Kidney (tissue), 14 donors: ENCODE data around the gene AEN. TPM values are rescaled to one million over a fixed set of nuclear protein-coding genes. Genes with fewer than 3 reads are reported as not detected.
A peak's percentile ranks its signal among the peaks of the same experiment; 100 is the strongest.

Source experiments
- DNase-seq, 5 donors: peaks; one replicate each; pipeline ENCODE4 v3.0.0-alpha.2; 2013 to 2020
- FAIRE-seq: peaks from 2 replicates; lab custom pipeline; 2012; peaks lifted over from hg19 to GRCh38; lab: Jason Lieb, UNC
- H3K27ac ChIP-seq, 2 donors: one replicate each; pipeline ENCODE4 v1.7.0; 2013; ENCODE audit warnings: low read depth in 2 of 2, low read length in 2 of 2, inconsistent platforms in 1 of 2
- H3K27me3 ChIP-seq: one replicate; pipeline ENCODE4 v1.7.1; 2013; ENCODE audit warnings: low read length, inconsistent platforms; ENCODE audit not compliant: control insufficient read depth, insufficient read depth
- H3K36me3 ChIP-seq, 3 donors: one replicate each; pipeline versions ENCODE4 v1.7.0 to v1.7.1; 2013; ENCODE audit warnings: low read length in 3 of 3, control low read depth in 1 of 3, inconsistent platforms in 1 of 3; ENCODE audit not compliant: insufficient read depth in 3 of 3, control insufficient read depth in 2 of 3
- H3K4me1 ChIP-seq, 3 donors: one replicate each; pipeline versions ENCODE4 v1.7.0 to v1.7.1; 2013; ENCODE audit warnings: low read length in 3 of 3, inconsistent platforms in 1 of 3, low read depth in 1 of 3; ENCODE audit not compliant: control insufficient read depth in 2 of 3, insufficient read depth in 2 of 3
- H3K4me3 ChIP-seq, 3 donors: one replicate each; pipeline versions ENCODE4 v1.7.0 to v1.8.1; 2013; ENCODE audit warnings: low read length in 3 of 3, control low read depth in 1 of 3, inconsistent platforms in 1 of 3
- H3K9ac ChIP-seq, 3 donors: one replicate each; pipeline versions ENCODE4 v1.7.0 to v1.7.1; 2013; ENCODE audit warnings: low read length in 3 of 3, control low read depth in 1 of 3, inconsistent platforms in 1 of 3
- H3K9me3 ChIP-seq, 3 donors: one replicate each; pipeline versions ENCODE4 v1.7.0 to v1.7.1; 2013; ENCODE audit warnings: low read length in 3 of 3, control low read depth in 1 of 3, inconsistent platforms in 1 of 3; ENCODE audit not compliant: control insufficient read depth in 2 of 3, insufficient read depth in 1 of 3
- intact Hi-C: fragments of 100-400 bp; cut with DNase I; formaldehyde crosslinking; loops from one replicate; pipeline ENCODE4 v1.11.1; 2022
- polyA plus RNA-seq: library from polyadenylated mRNA; stranded (reverse); fragments of 350-450 nt; fragmentation: Illumina TruSeq; extraction: RNeasy Lipid Tissue Mini Kit (QIAGEN cat#74804); gene quantifications from one replicate; pipeline ENCODE4 v1.2.3, GENCODE V29; 2014; ENCODE audit warnings: low read depth, low replicate concordance; ENCODE audit not compliant: insufficient read depth
- total RNA-seq: library from RNA; stranded (reverse); fragmentation: NEBNext Ultra II Directional; extraction: Animal tissue kit (Norgen Biotek cat#: 25700); gene quantifications from one replicate; pipeline ENCODE4 v1.2.1, GENCODE V29; 2021
- TF ChIP-seq, protein P1 (sequence below): IDR thresholded peaks from 3 replicates; pipeline ENCODE4 v1.5.1; 2012; ENCODE audit warnings: mild to moderate bottlenecking, moderate library complexity, borderline replicate concordance; ENCODE audit not compliant: insufficient read depth; ENCODE audit errors: extremely low read depth
- donor health status: control.
- donor health status: control.
- donor health status: control.
- donor health status: control.
- donor health status: control.
- donor health status: DM: yes; HTN: yes; CAD: no.
- donor health status: Normal renal cell carcinoma (clear cell type).

AEN gene
- total and polyA plus RNA-seq, 2 donors from 2014 or later, result 6.2 to 17.4 TPM

DNA sequence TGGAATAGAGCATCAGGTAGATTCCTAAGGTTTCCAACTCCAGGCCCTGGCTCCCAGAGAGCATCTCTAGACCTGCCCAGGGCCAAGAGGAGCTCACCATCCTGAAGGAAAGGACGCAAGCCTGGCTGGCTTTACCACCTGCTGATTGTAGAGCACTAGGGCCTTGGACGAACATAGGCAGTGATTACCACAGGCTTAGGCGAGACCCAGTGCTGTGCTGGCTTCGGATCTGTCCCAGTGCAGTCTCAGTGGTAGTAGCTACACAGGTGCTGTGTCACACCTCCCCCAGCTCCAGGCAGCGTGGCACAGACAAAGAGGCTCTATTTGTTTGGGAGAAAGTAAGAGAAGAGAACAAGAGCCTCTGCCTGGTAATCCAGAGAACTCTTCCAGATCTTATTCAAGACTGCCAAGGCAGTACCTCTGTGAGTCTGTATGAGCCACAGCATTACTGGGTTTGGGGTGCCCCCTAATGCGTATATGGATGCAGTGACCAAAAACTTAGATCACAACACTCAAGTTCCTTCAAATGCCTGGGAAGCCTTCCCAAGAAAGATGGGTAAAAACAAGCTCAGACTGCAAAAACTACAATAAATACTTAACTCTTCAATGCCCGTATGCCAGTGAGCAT lies 43.1 kb downstream of the AEN start:
- TF ChIP-seq, protein P1, sequence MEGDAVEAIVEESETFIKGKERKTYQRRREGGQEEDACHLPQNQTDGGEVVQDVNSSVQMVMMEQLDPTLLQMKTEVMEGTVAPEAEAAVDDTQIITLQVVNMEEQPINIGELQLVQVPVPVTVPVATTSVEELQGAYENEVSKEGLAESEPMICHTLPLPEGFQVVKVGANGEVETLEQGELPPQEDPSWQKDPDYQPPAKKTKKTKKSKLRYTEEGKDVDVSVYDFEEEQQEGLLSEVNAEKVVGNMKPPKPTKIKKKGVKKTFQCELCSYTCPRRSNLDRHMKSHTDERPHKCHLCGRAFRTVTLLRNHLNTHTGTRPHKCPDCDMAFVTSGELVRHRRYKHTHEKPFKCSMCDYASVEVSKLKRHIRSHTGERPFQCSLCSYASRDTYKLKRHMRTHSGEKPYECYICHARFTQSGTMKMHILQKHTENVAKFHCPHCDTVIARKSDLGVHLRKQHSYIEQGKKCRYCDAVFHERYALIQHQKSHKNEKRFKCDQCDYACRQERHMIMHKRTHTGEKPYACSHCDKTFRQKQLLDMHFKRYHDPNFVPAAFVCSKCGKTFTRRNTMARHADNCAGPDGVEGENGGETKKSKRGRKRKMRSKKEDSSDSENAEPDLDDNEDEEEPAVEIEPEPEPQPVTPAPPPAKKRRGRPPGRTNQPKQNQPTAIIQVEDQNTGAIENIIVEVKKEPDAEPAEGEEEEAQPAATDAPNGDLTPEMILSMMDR, result peak; percentile 30
- intact Hi-C loops, result no loop called here
- Histone ChIP-seq H3K9me3 (no peaks in the 10 kb centered on the region), H3K9ac (no peak overlapping the region), H3K4me3 (no peak overlapping the region), H3K36me3 (no peaks in the 10 kb centered on the region), H3K4me1 (no peaks in the 10 kb centered on the region), H3K27ac (no peak overlapping the region), H3K27me3 (no peaks in the 10 kb centered on the region)
- FAIRE-seq (no peak), DNase-seq (no peak)

DNA sequence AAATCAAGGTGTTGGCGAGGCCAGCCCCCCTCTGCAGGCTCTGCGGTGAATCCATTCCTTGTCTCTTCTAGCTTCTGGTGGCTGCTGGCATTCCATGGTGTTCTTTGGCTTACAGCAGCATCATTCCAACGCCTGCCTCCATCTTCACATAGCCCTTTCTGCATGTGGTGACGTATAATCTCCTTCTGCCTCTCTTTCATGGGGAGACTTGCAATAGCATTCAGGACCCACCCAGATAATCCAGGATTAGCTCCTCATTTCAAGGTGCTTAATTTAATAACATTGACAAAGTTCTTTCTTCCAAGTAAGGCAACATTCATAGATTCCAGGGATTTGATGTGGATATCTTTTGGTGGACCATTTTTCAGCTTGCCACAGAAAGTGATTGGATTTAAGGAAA lies 53.5 kb downstream of the AEN start:
- intact Hi-C loops, result no loop called here
- Histone ChIP-seq H3K36me3 (no peaks in the 10 kb centered on the region), H3K9ac (no peak overlapping the region), H3K27me3 (no peaks in the 10 kb centered on the region), H3K4me1 (no peaks in the 10 kb centered on the region), H3K4me3 (no peak overlapping the region), H3K9me3 (no peaks in the 10 kb centered on the region), H3K27ac (no peak overlapping the region)
- DNase-seq (no peak), FAIRE-seq (no peak)
- TF ChIP-seq, protein P1, result no peak

DNA sequence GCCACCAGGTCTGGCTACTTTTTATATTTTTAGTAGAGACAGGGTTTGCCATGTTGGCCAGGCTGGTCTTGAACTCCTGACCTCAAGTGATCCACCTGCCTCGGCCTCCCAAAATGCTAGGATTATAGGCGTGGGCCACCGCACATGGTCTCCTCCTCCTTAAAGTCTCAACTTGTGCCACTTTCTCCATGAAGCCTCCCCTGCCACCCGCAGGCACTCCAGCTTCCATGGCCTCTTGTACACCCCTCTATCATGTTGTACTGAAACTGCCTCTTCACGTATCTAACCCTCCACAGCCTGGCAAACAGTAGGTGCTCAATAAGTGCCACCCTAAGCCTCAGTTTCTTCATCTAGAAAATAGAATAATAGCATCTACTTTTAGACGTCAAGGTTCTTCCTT lies 57.6 kb downstream of the AEN start:
- FAIRE-seq (no peak), DNase-seq (no peak)
- Histone ChIP-seq H3K36me3 (no peaks in the 10 kb centered on the region), H3K4me1 (no peaks in the 10 kb centered on the region), H3K27me3 (no peaks in the 10 kb centered on the region), H3K9ac (no peak overlapping the region), H3K27ac (no peak overlapping the region), H3K4me3 (no peak overlapping the region), H3K9me3 (no peaks in the 10 kb centered on the region)
- intact Hi-C loops, result no loop called here
- TF ChIP-seq, protein P1, result no peak
